Right kidney (tissue), 1 donor: ENCODE measurements around the gene LRAT.

Experiments
- DNase-seq: peaks from one replicate; pipeline ENCODE4 v3.0.0-alpha.2; 2016

The LRAT gene

DNA sequence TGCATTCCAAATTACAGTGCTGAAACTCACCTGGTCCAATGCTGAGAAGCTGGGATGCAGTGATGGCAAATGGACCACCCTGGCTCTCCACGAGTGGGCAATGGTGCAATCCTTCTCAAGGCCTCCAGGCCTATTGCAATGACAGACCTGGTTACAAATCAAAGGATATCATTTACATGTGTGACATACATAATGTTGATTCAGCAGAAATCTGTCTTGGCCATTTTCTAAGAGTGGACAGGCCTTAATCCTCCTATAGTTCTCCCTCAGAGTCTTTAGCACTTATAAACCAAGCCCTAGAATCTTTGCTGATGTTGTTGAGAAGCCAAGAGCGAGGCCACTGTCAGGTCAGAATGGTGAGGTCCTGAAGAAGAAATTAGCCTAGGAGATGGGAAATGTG lies 17.1 kb downstream of the LRAT start:
- DNase-seq, result no peak

GRCh38 chr4:154778264-154778663 lies 34.5 kb downstream of the LRAT start:
- DNase-seq, result no peak

DNA sequence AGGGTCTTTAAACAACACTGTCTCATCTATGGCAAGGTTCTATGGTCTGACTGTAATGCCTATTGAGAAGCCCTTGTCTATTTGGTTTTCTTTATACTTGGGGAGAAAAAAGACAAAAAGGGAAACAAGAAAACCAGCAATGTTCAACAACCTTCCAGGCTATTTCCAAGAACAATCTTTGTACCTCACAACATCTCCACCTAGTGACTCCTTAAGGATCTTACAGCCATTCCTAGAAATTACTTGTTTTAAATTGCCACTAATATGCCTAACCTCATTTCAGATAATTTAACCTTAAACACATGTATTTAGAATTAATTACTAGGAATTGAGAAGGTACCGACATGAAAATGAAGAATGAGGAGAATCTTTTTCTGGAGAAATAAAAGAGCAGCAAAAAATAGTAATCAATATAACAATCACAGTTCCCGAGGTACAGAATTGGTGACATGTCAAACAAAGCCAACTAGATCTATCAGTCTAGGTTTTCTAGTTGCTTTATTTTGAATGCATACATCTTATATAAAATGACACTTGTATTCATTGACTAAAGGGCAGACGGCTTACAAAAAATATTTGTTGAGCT lies 35.7 kb downstream of the LRAT start:
- DNase-seq, result no peak

GRCh38 chr4:154781126-154781982 lies 37.6 kb downstream of the LRAT start, which contains the start of gene RBM46:
RBM46 (plus strand) TSS chr4:154781272; CDS start chr4:154796753, 15,481 bp downstream.
- DNase-seq, result no peak

DNA sequence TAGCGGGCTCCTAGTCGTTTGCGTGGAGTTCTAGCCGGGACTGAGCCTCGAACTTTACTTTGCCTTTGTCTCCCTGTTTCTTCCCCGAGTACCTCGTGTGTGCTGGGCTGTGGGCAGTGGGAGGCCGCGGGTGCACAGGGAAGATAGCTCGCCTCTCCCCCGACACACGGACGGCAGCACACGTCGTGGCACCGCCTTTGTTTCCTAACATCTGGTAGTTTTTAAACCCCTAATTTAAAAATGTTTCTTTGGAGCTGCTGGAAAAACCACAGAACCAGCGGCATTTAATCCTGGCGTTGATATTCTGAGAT lies 38.1 kb downstream of the LRAT start:
- no peak for DNase-seq
